HUES64 (cell line): ENCODE measurements around the gene POLR1D.
"Not testable (repeated sequence)": the region's sequence is repeated elsewhere in the genome, so short reads cannot be mapped to it uniquely, and the experiment has no call there.

Experiments
- H3K27ac ChIP-seq: 2 replicates; pipeline ENCODE4 v1.7.0; 2013; ENCODE audit warnings: low read depth, low read length, inconsistent platforms
- H3K27me3 ChIP-seq: 2 replicates; pipeline ENCODE4 v1.6.1; 2013; ENCODE audit warnings: mild to moderate bottlenecking, low read length; ENCODE audit not compliant: insufficient read depth
- H3K36me3 ChIP-seq: 2 replicates; pipeline ENCODE4 v1.6.1; 2013; ENCODE audit warnings: mild to moderate bottlenecking, low read length; ENCODE audit not compliant: insufficient read depth
- H3K4me1 ChIP-seq: 2 replicates; pipeline ENCODE4 v1.6.1; 2013; ENCODE audit warnings: mild to moderate bottlenecking, low read length, moderate library complexity; ENCODE audit not compliant: insufficient read depth
- H3K4me3 ChIP-seq: 2 replicates; pipeline ENCODE4 v1.5.1; 2013; ENCODE audit warnings: mild to moderate bottlenecking, low read length, moderate library complexity
- H3K9ac ChIP-seq: 2 replicates; pipeline ENCODE4 v1.6.1; 2013; ENCODE audit warnings: mild to moderate bottlenecking, low read depth, low read length
- H3K9me3 ChIP-seq: 2 replicates; pipeline ENCODE4 v1.6.1; 2013; ENCODE audit warnings: low read depth, low read length; ENCODE audit not compliant: insufficient read depth
- WGBS: fragments of 150-250, 120-280 bp; methylation state at CpG from one replicate; pipeline ENCODE4 v1.1.7; 2013; ENCODE audit warnings: missing lambda C conversion rate; 5-methylcytosine and 5-hydroxymethylcytosine counted together

POLR1D gene

DNA sequence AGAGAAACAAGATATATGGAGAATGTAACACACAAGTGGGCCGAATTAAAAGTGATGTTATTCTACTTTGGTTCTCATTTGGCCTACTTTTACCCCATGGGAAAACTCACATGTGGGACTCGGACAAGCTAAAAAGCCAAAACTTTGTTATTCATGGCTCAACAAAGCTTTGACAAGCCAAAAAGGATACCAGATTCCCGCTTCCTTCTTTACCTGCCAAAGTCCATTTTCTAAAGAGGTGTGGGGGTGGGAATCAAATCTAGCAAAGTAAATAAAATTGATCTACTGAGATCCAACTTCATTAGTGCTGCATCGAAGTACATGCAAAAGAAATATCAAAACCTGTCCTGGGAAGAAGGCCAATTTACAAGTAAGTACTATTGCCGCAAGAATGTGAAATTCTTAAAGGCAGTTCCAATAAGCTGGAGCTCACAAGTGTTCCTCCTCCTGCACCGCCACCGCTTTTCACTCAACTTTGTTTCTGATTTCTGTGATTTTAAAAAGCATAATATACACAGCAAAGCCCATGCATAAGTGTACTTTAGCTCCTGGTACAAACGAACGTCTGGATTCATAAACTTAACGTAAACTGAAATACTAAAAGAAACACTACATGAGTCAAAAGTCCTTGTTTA, 2.5 kb upstream of the POLR1D start:
- no peak overlapping the region for H3K27ac ChIP-seq
- H3K4me1 ChIP-seq: peaks cover 32% of the 10 kb centered on the region
- H3K9me3 ChIP-seq: no peaks in the 10 kb centered on the region
- no peaks in the 10 kb centered on the region for H3K27me3 ChIP-seq
- WGBS: 40% methylated on average over 10 of the region's 10 CpGs
- peak overlapping the region; percentile 82 for H3K9ac ChIP-seq
- H3K4me3 ChIP-seq: peak overlapping the region; percentile 97
- H3K36me3 ChIP-seq: peaks cover 16% of the 10 kb centered on the region

DNA sequence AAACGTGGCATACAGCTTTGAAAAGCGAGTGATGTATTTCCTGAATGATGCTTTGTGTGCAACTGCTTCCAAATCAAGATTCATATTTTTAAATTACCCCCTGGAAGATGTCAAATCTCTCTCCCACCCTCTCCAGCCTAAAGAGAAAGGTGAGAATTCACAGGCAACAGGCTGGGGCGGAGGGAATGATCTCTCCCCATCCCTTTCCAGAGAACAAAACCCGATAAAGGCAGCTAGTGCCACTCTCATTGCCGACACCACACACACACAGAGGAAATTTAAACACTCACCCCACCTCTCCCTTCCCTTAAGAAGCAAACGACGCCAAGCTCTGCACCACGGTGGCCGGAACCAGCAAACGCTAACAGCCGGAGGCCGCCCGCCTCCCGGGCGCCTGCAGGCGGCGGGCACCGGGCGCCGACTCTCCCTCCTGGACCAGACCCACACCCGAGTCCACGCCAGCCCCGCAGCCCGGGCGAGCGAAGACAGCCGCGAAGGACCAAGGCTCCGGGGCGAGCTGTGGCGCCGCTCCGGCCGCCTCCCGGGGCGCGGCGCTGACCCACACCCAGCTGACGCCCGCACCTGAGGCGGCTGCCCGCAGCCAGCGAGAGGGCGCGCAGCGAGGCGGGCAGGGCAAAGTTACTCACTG, 1.8 kb upstream of the POLR1D start:
- Histone ChIP-seq H3K4me1 (peaks cover 31% of the 10 kb centered on the region), H3K4me3 (peak overlapping the region; percentile 97), H3K27ac (peak overlapping the region; percentile 81; the same call in 1 of the 2 replicates), H3K36me3 (peaks cover 22% of the 10 kb centered on the region), H3K9ac (peak overlapping the region; percentile 82), H3K27me3 (no peaks in the 10 kb centered on the region), H3K9me3 (no peaks in the 10 kb centered on the region)
- under 1% methylated on average over 46 of the region's 47 CpGs for WGBS

DNA sequence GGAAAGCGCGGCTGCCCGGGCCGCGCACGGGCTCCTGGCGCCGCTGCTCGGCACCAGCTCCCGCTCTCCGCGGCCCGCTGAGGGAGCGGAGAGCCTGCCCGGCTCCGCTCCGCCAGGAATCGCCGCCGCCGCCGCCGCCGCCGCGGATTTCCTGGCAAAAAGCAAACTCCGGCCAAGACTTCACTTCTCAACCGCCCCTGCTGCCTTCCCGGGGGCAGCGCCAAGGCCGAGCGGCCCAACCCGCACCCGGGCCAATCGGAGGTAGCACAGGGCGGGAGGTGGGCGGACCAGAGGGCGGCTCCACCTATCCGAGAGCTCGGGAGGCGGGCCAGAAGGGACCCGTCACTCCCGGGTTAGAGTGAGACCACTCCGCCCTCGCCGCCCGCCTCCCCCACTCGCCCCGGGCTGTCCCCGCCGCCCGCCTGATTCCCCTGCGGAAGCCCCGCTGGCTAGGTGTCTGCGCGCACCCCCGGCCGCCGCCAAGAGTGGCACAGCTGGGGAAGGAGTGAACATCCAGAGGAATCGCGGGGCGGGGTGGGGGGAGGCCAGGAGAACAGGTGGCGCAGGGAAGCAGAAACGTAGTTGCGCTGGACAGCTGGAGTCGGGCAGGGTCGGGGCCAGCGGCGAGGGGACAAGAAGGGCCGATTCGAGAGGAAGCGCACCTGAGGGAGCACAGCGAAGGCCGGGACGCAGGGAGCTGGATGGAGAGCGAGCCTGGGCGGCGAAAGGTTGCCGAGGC, 1.1 kb upstream of the POLR1D start, which contains the start of gene LNX2:
TSS of gene LNX2 (minus strand) at position 153 of the 739 bp plus-strand sequence. CDS start 38,826 bp downstream, outside the sequence.
- Histone ChIP-seq H3K9me3 (no peaks in the 10 kb centered on the region), H3K4me1 (peaks cover 35% of the 10 kb centered on the region), H3K9ac (peak within 1 kb of the TSS; percentile 91), H3K27me3 (no peaks in the 10 kb centered on the region), H3K27ac (peak within 1 kb of the TSS; percentile 85), H3K4me3 (peak within 1 kb of the TSS; percentile 97), H3K36me3 (peaks cover 26% of the 10 kb centered on the region)
- under 1% methylated on average over 79 of the region's 79 CpGs for WGBS

DNA sequence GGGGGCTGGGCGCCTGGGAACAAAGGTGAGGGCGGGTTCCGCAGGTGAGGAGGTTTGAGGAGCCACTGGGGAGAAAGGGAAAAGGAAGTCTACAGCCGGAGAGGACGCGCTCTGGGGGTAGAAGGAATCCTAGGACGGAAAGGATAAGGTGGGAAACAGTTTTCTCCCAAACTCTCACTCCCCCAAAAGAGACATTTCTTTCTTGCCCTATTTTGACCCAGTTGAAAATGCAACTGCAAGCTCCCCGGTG, 651 bp upstream of the POLR1D start:
- H3K9me3 ChIP-seq: no peaks in the 10 kb centered on the region
- peak overlapping the region; percentile 85 for H3K27ac ChIP-seq
- H3K4me1 ChIP-seq: peaks cover 39% of the 10 kb centered on the region
- peaks cover 28% of the 10 kb centered on the region for H3K36me3 ChIP-seq
- peak overlapping the region; percentile 91 for H3K9ac ChIP-seq
- H3K4me3 ChIP-seq: peak overlapping the region; percentile 97
- no peaks in the 10 kb centered on the region for H3K27me3 ChIP-seq
- 0% methylated on average over 8 of the region's 8 CpGs for WGBS

DNA sequence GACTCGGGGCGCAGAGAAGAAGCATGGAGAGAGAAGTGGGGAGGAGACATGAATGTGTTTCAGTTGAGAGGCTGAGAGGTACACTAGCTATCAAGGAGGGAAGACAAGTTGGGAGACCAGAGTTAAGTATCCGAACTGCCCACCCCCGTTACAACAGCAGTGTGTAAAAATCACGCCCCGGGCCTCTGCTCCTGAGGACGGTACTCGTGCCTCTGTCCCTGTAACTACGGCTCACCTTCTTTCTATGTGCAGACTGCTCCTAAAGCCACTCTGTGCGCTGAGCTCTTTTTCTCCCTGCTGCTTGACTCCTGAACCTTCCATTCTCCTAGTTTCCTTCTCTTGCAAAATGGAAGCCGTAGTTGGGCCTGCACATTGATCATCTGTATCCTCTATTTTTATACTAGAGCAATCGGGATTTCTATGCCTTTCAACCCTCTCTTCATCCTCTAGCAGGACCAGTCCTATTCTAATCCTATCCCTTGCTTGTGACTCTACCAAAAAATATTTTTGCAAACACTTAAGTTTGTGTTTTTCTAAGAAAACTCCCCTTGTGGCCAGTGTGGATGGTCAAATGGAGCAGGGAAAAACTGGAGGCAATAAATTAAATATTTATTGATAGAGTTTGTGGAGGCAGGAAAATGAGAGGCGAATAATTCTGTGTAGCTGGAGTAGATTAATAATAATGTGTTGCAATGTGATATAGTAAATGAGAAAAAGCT, 569 bp downstream of the POLR1D start:
- peaks cover 35% of the 10 kb centered on the region for H3K36me3 ChIP-seq
- H3K27ac ChIP-seq: peak overlapping the region; percentile 86
- no peaks in the 10 kb centered on the region for H3K27me3 ChIP-seq
- peak overlapping the region; percentile 97 for H3K4me3 ChIP-seq
- H3K4me1 ChIP-seq: peaks cover 40% of the 10 kb centered on the region
- WGBS: 9% methylated on average over 13 of the region's 13 CpGs
- H3K9ac ChIP-seq: peak overlapping the region; percentile 95
- H3K9me3 ChIP-seq: no peaks in the 10 kb centered on the region

DNA sequence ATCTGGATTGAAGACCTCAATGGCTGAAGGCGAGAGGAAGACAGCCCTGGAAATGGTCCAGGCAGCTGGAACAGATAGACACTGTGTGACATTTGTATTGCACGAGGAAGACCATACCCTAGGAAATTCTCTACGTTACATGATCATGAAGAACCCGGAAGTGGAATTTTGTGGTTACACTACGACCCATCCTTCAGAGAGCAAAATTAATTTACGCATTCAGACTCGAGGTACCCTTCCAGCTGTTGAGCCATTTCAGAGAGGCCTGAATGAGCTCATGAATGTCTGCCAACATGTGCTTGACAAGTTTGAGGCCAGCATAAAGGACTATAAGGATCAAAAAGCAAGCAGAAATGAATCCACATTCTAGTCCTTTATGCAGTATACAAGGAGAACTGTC, 1.2 kb downstream of the POLR1D start:
- Histone ChIP-seq H3K4me3 (peak overlapping the region; percentile 97), H3K4me1 (peaks cover 36% of the 10 kb centered on the region), H3K9me3 (no peaks in the 10 kb centered on the region), H3K27ac (no peak overlapping the region), H3K27me3 (no peaks in the 10 kb centered on the region), H3K9ac (peak overlapping the region; percentile 95; the same call in 1 of the 2 replicates), H3K36me3 (peaks cover 37% of the 10 kb centered on the region)
- WGBS: 95% methylated on average over 7 of the region's 7 CpGs

DNA sequence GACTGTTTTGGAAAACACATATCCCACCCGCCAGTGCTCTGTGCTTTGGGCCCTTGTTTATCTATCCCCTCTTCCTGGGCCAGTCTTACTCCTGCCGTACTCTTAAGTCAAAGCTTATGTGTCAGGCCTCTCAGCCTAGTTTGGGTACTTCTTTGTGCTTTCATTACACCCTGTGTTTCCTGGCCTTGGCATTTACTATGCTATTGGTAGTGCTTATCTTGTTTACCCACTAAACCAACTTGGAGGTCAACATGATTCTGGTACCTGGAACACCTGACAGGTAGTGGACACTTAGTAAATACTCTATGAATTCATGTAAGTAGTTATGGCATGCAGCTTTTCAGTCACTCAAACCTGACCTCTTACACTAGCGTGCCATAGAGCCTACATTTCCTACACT, 2.4 kb downstream of the POLR1D start:
- no peaks in the 10 kb centered on the region for H3K9me3 ChIP-seq
- H3K27me3 ChIP-seq: no peaks in the 10 kb centered on the region
- WGBS: 97% methylated on average over 3 of the region's 3 CpGs
- no peak overlapping the region for H3K9ac ChIP-seq
- H3K4me1 ChIP-seq: peaks cover 26% of the 10 kb centered on the region
- H3K36me3 ChIP-seq: peaks cover 41% of the 10 kb centered on the region
- H3K27ac ChIP-seq: no peak overlapping the region
- H3K4me3 ChIP-seq: no peak overlapping the region

DNA sequence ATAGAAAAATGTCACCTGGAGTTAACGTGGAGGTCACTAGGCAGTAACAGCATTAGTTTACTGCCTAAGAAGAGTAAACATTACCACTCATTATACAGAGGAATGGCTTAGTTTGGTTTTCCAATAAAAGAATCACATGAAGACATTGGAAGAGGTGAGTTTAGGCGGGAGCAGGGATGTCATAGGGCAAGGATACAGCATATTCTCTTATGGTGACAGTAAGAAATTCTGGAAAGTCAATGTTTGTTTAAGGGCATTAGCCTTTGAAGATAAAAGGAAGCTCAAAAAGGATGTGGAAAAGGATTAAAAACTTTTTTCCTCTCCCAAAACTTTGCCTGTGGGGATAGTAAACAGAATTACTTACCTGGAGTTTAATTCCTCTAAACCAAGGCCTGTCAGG, 4.1 kb downstream of the POLR1D start:
- Histone ChIP-seq H3K36me3 (peaks cover 48% of the 10 kb centered on the region), H3K27ac (no peak overlapping the region), H3K4me3 (no peak overlapping the region), H3K27me3 (no peaks in the 10 kb centered on the region), H3K9ac (no peak overlapping the region), H3K9me3 (no peaks in the 10 kb centered on the region), H3K4me1 (peaks cover 20% of the 10 kb centered on the region)
- WGBS: 94% methylated on average over 2 of the region's 2 CpGs

DNA sequence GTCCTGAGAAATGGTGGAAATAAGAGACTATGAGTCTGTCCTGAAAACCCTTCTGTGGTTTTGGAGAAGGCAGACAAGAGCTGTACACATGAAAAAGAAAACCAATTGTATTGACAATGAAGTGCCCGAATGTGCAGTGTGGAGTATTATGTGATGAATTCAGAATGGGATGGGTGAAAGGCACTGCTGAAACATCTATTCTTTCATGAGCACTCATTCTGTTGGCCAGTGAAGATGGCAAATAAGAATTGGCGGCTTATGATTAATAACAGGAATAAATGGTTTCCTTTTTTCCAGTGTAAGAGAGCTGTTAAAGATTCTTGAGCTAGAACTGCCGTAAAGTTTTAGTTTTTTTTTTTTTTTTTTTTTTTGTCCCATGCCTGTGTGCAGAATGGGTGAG, 5.7 kb downstream of the POLR1D start:
- 93% methylated on average over 3 of the region's 3 CpGs for WGBS
- no peak overlapping the region for H3K4me3 ChIP-seq
- H3K9ac ChIP-seq: no peak overlapping the region
- no peaks in the 10 kb centered on the region for H3K9me3 ChIP-seq
- no peak overlapping the region for H3K27ac ChIP-seq
- H3K36me3 ChIP-seq: peaks cover 60% of the 10 kb centered on the region
- H3K4me1 ChIP-seq: peaks cover 18% of the 10 kb centered on the region
- no peaks in the 10 kb centered on the region for H3K27me3 ChIP-seq

DNA sequence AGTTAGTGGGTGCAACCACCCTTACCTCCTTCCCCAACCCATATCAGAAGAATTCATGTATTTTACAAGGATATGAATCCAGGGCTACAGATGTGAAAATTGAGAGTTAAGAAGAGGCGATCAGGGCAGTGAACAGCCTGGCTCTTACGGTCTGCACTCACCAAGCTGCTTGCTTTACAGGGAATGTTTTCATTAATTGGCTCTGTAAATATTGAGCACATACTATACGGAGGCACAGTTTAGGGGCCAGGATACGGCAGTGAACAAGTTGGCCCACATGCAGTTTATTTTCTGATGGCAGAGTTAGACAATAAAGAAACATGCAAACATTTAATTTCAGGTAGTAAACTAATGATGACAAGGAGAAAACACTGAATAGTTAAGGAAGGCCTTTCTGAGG, 6.4 kb downstream of the POLR1D start:
- WGBS: 82% methylated on average over 4 of the region's 4 CpGs
- H3K36me3 ChIP-seq: peaks cover 62% of the 10 kb centered on the region
- H3K4me3 ChIP-seq: no peak overlapping the region
- no peaks in the 10 kb centered on the region for H3K9me3 ChIP-seq
- no peak overlapping the region for H3K9ac ChIP-seq
- H3K4me1 ChIP-seq: peaks cover 11% of the 10 kb centered on the region
- no peaks in the 10 kb centered on the region for H3K27me3 ChIP-seq
- H3K27ac ChIP-seq: no peak overlapping the region

DNA sequence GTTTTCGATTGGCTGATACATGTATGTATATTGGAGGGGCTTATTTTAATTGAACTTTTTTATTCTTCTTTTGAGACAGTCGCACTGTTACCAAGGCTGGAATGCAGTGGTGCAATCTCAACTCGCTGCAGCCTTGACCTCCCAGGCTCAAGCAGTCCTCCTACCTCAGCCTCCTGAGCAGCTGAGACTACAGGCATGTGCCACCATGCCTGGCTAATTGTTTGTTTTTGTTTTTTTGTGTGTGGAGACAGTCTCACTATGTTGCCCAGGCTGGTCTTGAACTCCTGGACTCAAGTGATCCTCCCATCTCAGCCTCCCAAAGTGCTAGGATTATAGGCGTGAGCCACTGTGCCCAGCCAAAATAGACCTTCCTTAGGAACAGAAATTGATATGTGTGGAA, 7.1 kb downstream of the POLR1D start:
- peaks cover 62% of the 10 kb centered on the region for H3K36me3 ChIP-seq
- H3K27ac ChIP-seq, H3K27me3 ChIP-seq, H3K9me3 ChIP-seq, H3K4me3 ChIP-seq, H3K9ac ChIP-seq, H3K4me1 ChIP-seq: not testable (repeated sequence)
- WGBS: 91% methylated on average over 4 of the region's 4 CpGs
